NOMO-1 treated with DMSO at 0.1 percent for 48 hours (cell line): ENCODE data around the gene FGFR1OP2.
"Not testable (repeated sequence)": the region's sequence is repeated elsewhere in the genome, so short reads cannot be mapped to it uniquely, and the experiment has no call there.

Source experiments
- DNase-seq: peaks from one replicate; lab custom pipeline; 2025; ENCODE audit not compliant: unreplicated experiment; lab: John Stamatoyannopoulos, UW

FGFR1OP2 gene

GRCh38 chr12:26937863-26938700 is at the start of gene FGFR1OP2, which contains the start of gene INTS13:
FGFR1OP2 (plus strand) TSS chr12:26938470; CDS start chr12:26954159, 15,689 bp downstream.
INTS13 (minus strand) TSS chr12:26937981; CDS start chr12:26936803, 1,178 bp downstream.
- DNase-seq = peak; percentile 95

GRCh38 chr12:26890784-26891183 is 47.5 kb upstream of the FGFR1OP2 start:
- no peak for DNase-seq

GRCh38 chr12:26891704-26892103 is 46.6 kb upstream of the FGFR1OP2 start:
- DNase-seq = no peak

- no peak for DNase-seq
Measured at GRCh38 chr12:26895672-26896071, 42.6 kb upstream of the FGFR1OP2 start.

GRCh38 chr12:26896913-26897312 is 41.4 kb upstream of the FGFR1OP2 start:
- no peak for DNase-seq

- not testable (repeated sequence) for DNase-seq
Measured at GRCh38 chr12:26903396-26903795, 34.9 kb upstream of the FGFR1OP2 start.

GRCh38 chr12:26906024-26906423 is 32.2 kb upstream of the FGFR1OP2 start:
- no peak for DNase-seq

GRCh38 chr12:26906704-26907103 is 31.6 kb upstream of the FGFR1OP2 start:
- DNase-seq = no peak

- no peak for DNase-seq
Measured at GRCh38 chr12:26918321-26919215, 19.7 kb upstream of the FGFR1OP2 start.

GRCh38 chr12:26919216-26919555 is 19.1 kb upstream of the FGFR1OP2 start:
- DNase-seq = no peak

GRCh38 chr12:26921886-26922285 is 16.4 kb upstream of the FGFR1OP2 start:
- DNase-seq = no peak

- DNase-seq = no peak
Measured at GRCh38 chr12:26928661-26929060, 9.6 kb upstream of the FGFR1OP2 start.

- no peak for DNase-seq
Measured at GRCh38 chr12:26929590-26929989, 8.7 kb upstream of the FGFR1OP2 start.

- no peak for DNase-seq
Measured at GRCh38 chr12:26935636-26936378, 2.5 kb upstream of the FGFR1OP2 start.

GRCh38 chr12:26936559-26937442 is 1.5 kb upstream of the FGFR1OP2 start:
- no peak for DNase-seq

GRCh38 chr12:26937443-26937862 is 817 bp upstream of the FGFR1OP2 start:
- no peak for DNase-seq

GRCh38 chr12:26938701-26939062 is 412 bp downstream of the FGFR1OP2 start:
- no peak for DNase-seq

GRCh38 chr12:26939192-26939832 is 1.0 kb downstream of the FGFR1OP2 start:
- DNase-seq = peak; percentile 18

GRCh38 chr12:26939953-26940352 is 1.7 kb downstream of the FGFR1OP2 start:
- peak; percentile 21 for DNase-seq
